HUES48 (cell line): ENCODE measurements around the gene AP3D1.

Source experiments
- H3K27ac ChIP-seq: one replicate; pipeline ENCODE4 v1.7.0; 2013; ENCODE audit warnings: low read depth, low read length, inconsistent platforms
- H3K27me3 ChIP-seq: 2 replicates; pipeline ENCODE4 v1.6.1; 2013; ENCODE audit warnings: mild to moderate bottlenecking, low read length; ENCODE audit not compliant: control insufficient read depth, insufficient read depth
- H3K36me3 ChIP-seq: 2 replicates; pipeline ENCODE4 v1.6.1; 2013; ENCODE audit warnings: low read length; ENCODE audit not compliant: control insufficient read depth, insufficient read depth
- H3K4me1 ChIP-seq: 2 replicates; pipeline ENCODE4 v1.6.1; 2013; ENCODE audit warnings: mild to moderate bottlenecking, low read length; ENCODE audit not compliant: control insufficient read depth, insufficient read depth
- H3K4me3 ChIP-seq: 2 replicates; pipeline ENCODE4 v1.5.1; 2013; ENCODE audit warnings: mild to moderate bottlenecking, low read depth, low read length
- H3K9ac ChIP-seq: 2 replicates; pipeline ENCODE4 v1.6.1; 2013; ENCODE audit warnings: mild to moderate bottlenecking, low read depth, low read length, moderate library complexity
- H3K9me3 ChIP-seq: 2 replicates; pipeline ENCODE4 v1.6.1; 2013; ENCODE audit warnings: low read length; ENCODE audit not compliant: control insufficient read depth, insufficient read depth

AP3D1 gene

GRCh38 chr19:2192862-2193261, 41.5 kb upstream of the AP3D1 start:
- Histone ChIP-seq H3K9me3 (no peaks in the 10 kb centered on the region), H3K36me3 (peaks cover 72% of the 10 kb centered on the region), H3K9ac (no peak overlapping the region), H3K4me1 (no peaks in the 10 kb centered on the region), H3K27me3 (no peaks in the 10 kb centered on the region), H3K4me3 (no peak overlapping the region), H3K27ac (no peak overlapping the region)

GRCh38 chr19:2191456-2192310, 40.3 kb upstream of the AP3D1 start:
- Histone ChIP-seq H3K27ac (no peak overlapping the region), H3K4me3 (no peak overlapping the region), H3K9me3 (no peaks in the 10 kb centered on the region), H3K4me1 (no peaks in the 10 kb centered on the region), H3K9ac (no peak overlapping the region), H3K36me3 (peaks cover 76% of the 10 kb centered on the region), H3K27me3 (no peaks in the 10 kb centered on the region)

GRCh38 chr19:2190848-2191455, 39.6 kb upstream of the AP3D1 start:
- Histone ChIP-seq H3K27me3 (no peaks in the 10 kb centered on the region), H3K4me1 (no peaks in the 10 kb centered on the region), H3K9ac (no peak overlapping the region), H3K36me3 (peaks cover 77% of the 10 kb centered on the region), H3K27ac (no peak overlapping the region), H3K4me3 (no peak overlapping the region), H3K9me3 (no peaks in the 10 kb centered on the region)

- Histone ChIP-seq H3K9ac (no peak overlapping the region), H3K36me3 (peaks cover 71% of the 10 kb centered on the region)
Observed at GRCh38 chr19:2189880-2190279, 38.5 kb upstream of the AP3D1 start.

GRCh38 chr19:2188708-2189385, 37.5 kb upstream of the AP3D1 start:
- Histone ChIP-seq H3K27me3 (no peaks in the 10 kb centered on the region), H3K9ac (no peak overlapping the region), H3K9me3 (no peaks in the 10 kb centered on the region), H3K4me1 (no peaks in the 10 kb centered on the region), H3K4me3 (no peak overlapping the region), H3K36me3 (peaks cover 64% of the 10 kb centered on the region), H3K27ac (no peak overlapping the region)

More at GRCh38 chr19:2189880-2190279, 38.5 kb upstream of the AP3D1 start:
- no peak overlapping the region for H3K27ac ChIP-seq
- no peaks in the 10 kb centered on the region for H3K9me3 ChIP-seq
- no peak overlapping the region for H3K4me3 ChIP-seq
- H3K4me1 ChIP-seq, result no peaks in the 10 kb centered on the region
- no peaks in the 10 kb centered on the region for H3K27me3 ChIP-seq

- H3K36me3 ChIP-seq, result peaks cover 48% of the 10 kb centered on the region
- no peaks in the 10 kb centered on the region for H3K9me3 ChIP-seq
- no peak overlapping the region for H3K27ac ChIP-seq
- no peak overlapping the region for H3K9ac ChIP-seq
- no peaks in the 10 kb centered on the region for H3K27me3 ChIP-seq
- no peaks in the 10 kb centered on the region for H3K4me1 ChIP-seq
- no peak overlapping the region for H3K4me3 ChIP-seq
Observed at GRCh38 chr19:2187159-2187558, 35.8 kb upstream of the AP3D1 start.

GRCh38 chr19:2186071-2186846, 34.9 kb upstream of the AP3D1 start:
- Histone ChIP-seq H3K9me3 (no peaks in the 10 kb centered on the region), H3K4me1 (no peaks in the 10 kb centered on the region), H3K27me3 (no peaks in the 10 kb centered on the region), H3K27ac (peak overlapping the region; percentile 35), H3K9ac (no peak overlapping the region), H3K4me3 (no peak overlapping the region), H3K36me3 (peaks cover 40% of the 10 kb centered on the region)

GRCh38 chr19:2185734-2186070, 34.3 kb upstream of the AP3D1 start:
- Histone ChIP-seq H3K4me3 (no peak overlapping the region), H3K27ac (no peak overlapping the region), H3K27me3 (no peaks in the 10 kb centered on the region), H3K9me3 (no peaks in the 10 kb centered on the region), H3K36me3 (peaks cover 38% of the 10 kb centered on the region), H3K4me1 (no peaks in the 10 kb centered on the region), H3K9ac (no peak overlapping the region)

GRCh38 chr19:2184422-2184975, 33.1 kb upstream of the AP3D1 start:
- H3K4me3 ChIP-seq, result no peak overlapping the region
- H3K27ac ChIP-seq, result no peak overlapping the region
- peaks cover 31% of the 10 kb centered on the region for H3K36me3 ChIP-seq
- H3K4me1 ChIP-seq, result no peaks in the 10 kb centered on the region
- no peaks in the 10 kb centered on the region for H3K9me3 ChIP-seq
- no peaks in the 10 kb centered on the region for H3K27me3 ChIP-seq
- H3K9ac ChIP-seq, result no peak overlapping the region

- no peak overlapping the region for H3K9ac ChIP-seq
- H3K4me3 ChIP-seq, result no peak overlapping the region
- H3K4me1 ChIP-seq, result no peaks in the 10 kb centered on the region
- H3K9me3 ChIP-seq, result no peaks in the 10 kb centered on the region
- no peaks in the 10 kb centered on the region for H3K27me3 ChIP-seq
- H3K36me3 ChIP-seq, result peaks cover 12% of the 10 kb centered on the region
- H3K27ac ChIP-seq, result no peak overlapping the region
Observed at GRCh38 chr19:2181633-2181997, 30.2 kb upstream of the AP3D1 start.
